ENCODE data around the gene HS3ST5.

HS3ST5 gene

DNA sequence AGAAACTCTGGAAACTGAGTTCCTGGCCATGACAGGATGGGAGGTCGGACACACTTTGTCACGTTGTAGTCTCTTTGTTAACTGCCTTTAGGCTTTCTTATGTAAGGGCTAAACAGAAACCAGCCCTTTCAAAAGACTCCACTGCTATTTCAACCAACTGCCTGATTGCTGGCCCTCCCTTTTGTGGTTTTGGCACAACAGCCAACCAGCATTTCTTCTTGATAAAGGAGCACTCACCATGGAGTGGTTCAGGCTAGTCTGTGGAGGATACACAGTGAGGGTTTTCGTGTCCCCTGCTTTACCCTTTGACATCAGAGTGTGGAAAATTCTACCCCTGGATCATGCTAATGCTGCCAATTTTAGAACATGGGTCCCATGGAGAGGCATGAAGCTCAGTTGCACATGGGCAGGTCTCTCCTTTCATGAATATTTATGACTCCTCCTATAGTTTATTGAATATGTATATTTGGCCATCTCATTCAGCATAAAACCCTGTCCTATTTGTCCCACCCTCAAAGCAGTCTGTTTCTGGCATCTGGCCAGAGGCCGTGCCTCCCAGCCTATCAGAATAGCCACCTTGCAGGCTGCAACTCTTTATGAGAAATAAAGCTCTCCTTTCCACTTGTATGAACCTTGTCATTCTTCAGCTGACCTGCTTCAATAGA is 148.3 kb downstream of the HS3ST5 start:
- peak in 1 of 2 donors; percentile 26 for DNase-seq
- no peak overlapping the region for H3K27ac ChIP-seq
- intact Hi-C loops (cut with DNase I; ENCODE audit: low total_unique reads), result no loop called here
- H3K4me1 ChIP-seq, result no peaks in the 10 kb centered on the region
- H3K4me3 ChIP-seq, result no peak overlapping the region
- H3K36me3 ChIP-seq, result no peaks in the 10 kb centered on the region
- no peaks in the 10 kb centered on the region for H3K9me3 ChIP-seq
- no peaks in the 10 kb centered on the region for H3K27me3 ChIP-seq
- TF ChIP-seq, protein P1, sequence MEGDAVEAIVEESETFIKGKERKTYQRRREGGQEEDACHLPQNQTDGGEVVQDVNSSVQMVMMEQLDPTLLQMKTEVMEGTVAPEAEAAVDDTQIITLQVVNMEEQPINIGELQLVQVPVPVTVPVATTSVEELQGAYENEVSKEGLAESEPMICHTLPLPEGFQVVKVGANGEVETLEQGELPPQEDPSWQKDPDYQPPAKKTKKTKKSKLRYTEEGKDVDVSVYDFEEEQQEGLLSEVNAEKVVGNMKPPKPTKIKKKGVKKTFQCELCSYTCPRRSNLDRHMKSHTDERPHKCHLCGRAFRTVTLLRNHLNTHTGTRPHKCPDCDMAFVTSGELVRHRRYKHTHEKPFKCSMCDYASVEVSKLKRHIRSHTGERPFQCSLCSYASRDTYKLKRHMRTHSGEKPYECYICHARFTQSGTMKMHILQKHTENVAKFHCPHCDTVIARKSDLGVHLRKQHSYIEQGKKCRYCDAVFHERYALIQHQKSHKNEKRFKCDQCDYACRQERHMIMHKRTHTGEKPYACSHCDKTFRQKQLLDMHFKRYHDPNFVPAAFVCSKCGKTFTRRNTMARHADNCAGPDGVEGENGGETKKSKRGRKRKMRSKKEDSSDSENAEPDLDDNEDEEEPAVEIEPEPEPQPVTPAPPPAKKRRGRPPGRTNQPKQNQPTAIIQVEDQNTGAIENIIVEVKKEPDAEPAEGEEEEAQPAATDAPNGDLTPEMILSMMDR (IDR thresholded peaks at IDR 0.05), result no peak

DNA sequence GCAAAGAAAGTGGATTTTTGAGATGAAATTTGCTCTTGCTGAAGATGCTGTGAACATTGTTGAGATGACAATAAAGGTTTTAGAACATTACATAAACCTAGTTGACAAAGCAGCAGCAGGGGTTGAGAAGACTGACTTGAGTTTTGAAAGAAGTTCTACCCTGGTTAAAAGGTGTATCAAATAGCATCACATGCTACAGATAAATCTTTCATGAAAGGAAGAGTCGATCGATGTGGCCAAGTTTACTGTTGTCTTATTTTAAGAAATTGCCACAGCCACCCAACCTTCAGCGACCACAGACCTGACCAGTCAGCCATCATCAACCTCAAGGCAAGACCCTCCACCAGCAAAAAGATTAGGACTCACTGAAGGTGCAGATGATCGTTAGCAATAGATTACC is 155.3 kb downstream of the HS3ST5 start:
- no peaks in the 10 kb centered on the region for H3K27me3 ChIP-seq
- DNase-seq, result no peak
- no peaks in the 10 kb centered on the region for H3K36me3 ChIP-seq
- H3K27ac ChIP-seq, result no peak overlapping the region
- H3K9me3 ChIP-seq, result no peaks in the 10 kb centered on the region
- H3K4me1 ChIP-seq, result no peaks in the 10 kb centered on the region
- TF ChIP-seq, protein P1 (IDR thresholded peaks at IDR 0.05), result no peak
- intact Hi-C loops (cut with DNase I; ENCODE audit: low total_unique reads), result no loop called here
- no peak overlapping the region for H3K4me3 ChIP-seq

DNA sequence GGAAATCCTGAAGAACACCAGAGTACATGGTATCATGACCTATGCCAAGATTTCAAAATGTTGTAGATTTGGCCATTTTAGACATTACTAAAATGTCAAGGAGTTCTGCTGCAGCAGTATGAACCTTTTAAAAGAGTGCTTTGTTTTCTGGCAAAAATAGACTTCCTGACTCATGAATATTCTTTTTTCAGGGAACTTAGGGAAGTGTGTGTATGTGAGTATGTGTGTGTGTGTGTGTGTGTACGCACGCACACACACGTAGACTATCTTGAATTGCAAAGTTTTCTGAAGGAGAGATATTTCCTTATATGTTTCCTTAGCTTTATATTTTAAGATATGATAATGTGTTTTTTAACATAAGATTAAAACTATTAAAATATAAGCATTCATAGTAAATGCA is 161.2 kb downstream of the HS3ST5 start:
- H3K9me3 ChIP-seq, result no peaks in the 10 kb centered on the region
- intact Hi-C loops (cut with DNase I; ENCODE audit: low total_unique reads), result no loop called here
- no peaks in the 10 kb centered on the region for H3K27me3 ChIP-seq
- no peak overlapping the region for H3K27ac ChIP-seq
- H3K36me3 ChIP-seq, result no peaks in the 10 kb centered on the region
- no peaks in the 10 kb centered on the region for H3K4me1 ChIP-seq
- TF ChIP-seq, protein P1 (IDR thresholded peaks at IDR 0.05), result no peak
- no peak for DNase-seq
- H3K4me3 ChIP-seq, result no peak overlapping the region

DNA sequence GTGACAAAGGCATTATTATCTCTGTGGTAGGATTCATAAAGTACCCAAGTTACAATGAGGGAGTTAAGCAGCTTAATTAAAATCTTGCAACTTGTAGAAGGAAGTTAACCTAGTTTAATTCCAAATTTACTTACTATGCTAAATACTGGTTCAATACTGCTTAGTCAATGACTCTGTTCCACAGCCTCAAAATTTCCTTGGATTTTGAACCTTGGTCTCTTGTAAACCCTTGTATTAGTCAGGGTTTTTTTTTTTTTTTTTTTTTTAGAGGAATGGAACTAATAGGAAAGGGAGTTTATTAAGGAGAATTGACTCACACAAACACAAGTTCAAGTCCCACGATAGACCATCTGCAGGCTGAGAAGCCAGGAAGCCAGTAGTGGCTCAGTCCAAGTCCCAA is 163.4 kb downstream of the HS3ST5 start:
- TF ChIP-seq, protein P1 (IDR thresholded peaks at IDR 0.05), result no peak
- H3K9me3 ChIP-seq, result no peaks in the 10 kb centered on the region
- H3K36me3 ChIP-seq, result no peaks in the 10 kb centered on the region
- no peaks in the 10 kb centered on the region for H3K27me3 ChIP-seq
- H3K4me3 ChIP-seq, result no peak overlapping the region
- intact Hi-C loops (cut with DNase I; ENCODE audit: low total_unique reads), result no loop called here
- no peak overlapping the region for H3K27ac ChIP-seq
- H3K4me1 ChIP-seq, result no peaks in the 10 kb centered on the region
- DNase-seq, result no peak

DNA sequence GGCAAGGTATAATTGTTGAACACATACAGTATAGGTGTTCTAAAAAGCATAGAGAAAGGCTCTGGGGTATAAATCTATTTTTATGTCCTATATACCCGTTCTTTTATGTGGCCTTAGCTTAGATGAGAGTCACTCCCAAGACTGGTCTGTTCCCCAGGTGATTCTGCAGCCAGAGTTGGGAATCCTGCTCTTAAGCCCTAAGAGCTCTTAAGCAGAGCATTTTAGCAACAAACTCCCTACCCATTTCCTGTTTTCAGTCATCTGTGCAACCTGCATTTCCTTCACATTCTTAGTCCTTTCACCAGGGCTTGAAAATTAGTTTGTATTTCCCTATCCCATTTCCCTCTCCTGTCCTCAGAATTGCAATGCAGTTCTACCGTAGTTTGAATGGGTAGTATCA is 166.1 kb downstream of the HS3ST5 start:
- intact Hi-C loops (cut with DNase I; ENCODE audit: low total_unique reads), result no loop called here
- no peak for DNase-seq
- Histone ChIP-seq H3K36me3 (no peaks in the 10 kb centered on the region), H3K27ac (no peak overlapping the region), H3K4me3 (no peak overlapping the region), H3K4me1 (peaks cover 0 to 6% (median 0%) of the 10 kb centered on the region in 4 donors), H3K27me3 (no peaks in the 10 kb centered on the region), H3K9me3 (no peaks in the 10 kb centered on the region)
- TF ChIP-seq, protein P1 (IDR thresholded peaks at IDR 0.05), result no peak
